ENCODE measurements around the gene LRRC9. TPM values are rescaled to one million over a fixed set of nuclear protein-coding genes. Genes with fewer than 3 reads are reported as not detected.

LRRC9 gene
- total and polyA plus RNA-seq, 2 donors (not counting 3 experiments of a cell fraction or from before 2014, with no cell fraction given) = not detected

- H3K36me3 ChIP-seq (ENCODE audit: control insufficient read depth in 2 of 2, extremely low read depth in 1 of 2, insufficient read depth in 2 of 2, low read length in 2 of 2) = peaks cover 0 to 4% of the 10 kb centered on the region in 2 experiments
- POLR2A ChIA-PET = interaction anchor here (1.1 kb wide), 1 partner anchor 25 kb away, joined by 3 read pairs; no protein-coding TSS in a partner anchor
- H2AFZ ChIP-seq (ENCODE audit: low read depth, low read length) = no peak overlapping the region
- H3K9me3 ChIP-seq (replicated peaks; ENCODE audit: control insufficient read depth, insufficient read depth, low read length) = no peaks in the 10 kb centered on the region
- H3K27ac ChIP-seq (ENCODE audit: insufficient read depth, low read depth, low read length) = peak overlapping the region; percentile 93
- BruUV-seq (replicated peaks) = no TSS peak
- H3K9ac ChIP-seq (replicated peaks; ENCODE audit: extremely low read depth, insufficient read depth, low read length) = peak overlapping the region; percentile 98
- intact Hi-C loops (cut with micrococcal nuclease) = loop anchor here (5.0 kb wide), 3 partner anchors 59 to 611 kb away; partner anchors contain the start of genes JKAMP and L3HYPDH
- TF ChIP-seq JUN (IDR thresholded peaks at IDR 0.05; ENCODE audit: borderline replicate concordance, insufficient read depth, insufficient read length, low read depth) = no peak
- TF ChIP-seq GATA2 (IDR thresholded peaks at IDR 0.05; ENCODE audit: insufficient read depth, insufficient read length, low read depth, low read length) = no peak
- TF ChIP-seq, protein P1, sequence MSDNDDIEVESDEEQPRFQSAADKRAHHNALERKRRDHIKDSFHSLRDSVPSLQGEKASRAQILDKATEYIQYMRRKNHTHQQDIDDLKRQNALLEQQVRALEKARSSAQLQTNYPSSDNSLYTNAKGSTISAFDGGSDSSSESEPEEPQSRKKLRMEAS (IDR thresholded peaks at IDR 0.05; ENCODE audit: insufficient read depth, insufficient read length) = no peak
- TF ChIP-seq, protein P2, sequence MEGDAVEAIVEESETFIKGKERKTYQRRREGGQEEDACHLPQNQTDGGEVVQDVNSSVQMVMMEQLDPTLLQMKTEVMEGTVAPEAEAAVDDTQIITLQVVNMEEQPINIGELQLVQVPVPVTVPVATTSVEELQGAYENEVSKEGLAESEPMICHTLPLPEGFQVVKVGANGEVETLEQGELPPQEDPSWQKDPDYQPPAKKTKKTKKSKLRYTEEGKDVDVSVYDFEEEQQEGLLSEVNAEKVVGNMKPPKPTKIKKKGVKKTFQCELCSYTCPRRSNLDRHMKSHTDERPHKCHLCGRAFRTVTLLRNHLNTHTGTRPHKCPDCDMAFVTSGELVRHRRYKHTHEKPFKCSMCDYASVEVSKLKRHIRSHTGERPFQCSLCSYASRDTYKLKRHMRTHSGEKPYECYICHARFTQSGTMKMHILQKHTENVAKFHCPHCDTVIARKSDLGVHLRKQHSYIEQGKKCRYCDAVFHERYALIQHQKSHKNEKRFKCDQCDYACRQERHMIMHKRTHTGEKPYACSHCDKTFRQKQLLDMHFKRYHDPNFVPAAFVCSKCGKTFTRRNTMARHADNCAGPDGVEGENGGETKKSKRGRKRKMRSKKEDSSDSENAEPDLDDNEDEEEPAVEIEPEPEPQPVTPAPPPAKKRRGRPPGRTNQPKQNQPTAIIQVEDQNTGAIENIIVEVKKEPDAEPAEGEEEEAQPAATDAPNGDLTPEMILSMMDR (IDR thresholded peaks at IDR 0.05; ENCODE audit: extremely low read depth in 1 of 2, insufficient read depth in 1 of 2, low read depth in 1 of 2, low read length in 2 of 2) = no peak
- TF ChIP-seq POLR2AphosphoS5 (IDR thresholded peaks at IDR 0.05; ENCODE audit: insufficient read depth, low read depth, low read length) = no peak
- TF ChIP-seq POLR2A (IDR thresholded peaks at IDR 0.05; ENCODE audit: low read depth, low read length) = no peak
- no peak for TF ChIP-seq MYC (IDR thresholded peaks at IDR 0.05; ENCODE audit: low read depth, low read length)
- no peak for TF ChIP-seq EZH2 (IDR thresholded peaks at IDR 0.05; ENCODE audit: borderline replicate concordance, low read depth, low read length, severe bottlenecking)
- TF ChIP-seq FOS (IDR thresholded peaks at IDR 0.05; ENCODE audit: borderline replicate concordance, insufficient read depth, low read length) = no peak
- peaks cover 57% of the 10 kb centered on the region for H3K79me2 ChIP-seq (ENCODE audit: control insufficient read depth, insufficient read depth, low read length)
- H3K4me1 ChIP-seq (ENCODE audit: control insufficient read depth, extremely low read depth, insufficient read depth, low read length) = peaks cover 25% of the 10 kb centered on the region
- CTCF ChIA-PET = interaction anchor here (1.5 to 2.1 kb wide), 2 partner anchors 8 to 72 kb away, joined by 5 to 8 read pairs; partner anchors contain the start of gene DHRS7
- DNase-seq (ENCODE audit: low read depth, low spot score) = no peak
- no peaks in the 10 kb centered on the region for H3K9me1 ChIP-seq (replicated peaks; ENCODE audit: control insufficient read depth, extremely low read depth, insufficient read depth, low read length)
- H4K20me1 ChIP-seq (replicated peaks; ENCODE audit: control insufficient read depth, extremely low read depth, insufficient read depth, low read length) = no peaks in the 10 kb centered on the region
- dilution Hi-C loops (cut with MboI; ENCODE audit: extremely low pct_ligation_motif_present, low sequenced_read_pairs) = no loop called here
- peak overlapping the region; percentile 97 for H3K4me2 ChIP-seq (ENCODE audit: insufficient read depth, low read length)
- no peaks in the 10 kb centered on the region for H3K27me3 ChIP-seq (ENCODE audit: control insufficient read depth in 2 of 2, insufficient read depth in 2 of 2, low read length in 2 of 2)
- FAIRE-seq = no peak
- H3K4me3 ChIP-seq (replicated peaks in 1 of 3; ENCODE audit: insufficient read depth in 1 of 3, low read depth in 1 of 3, low read length in 3 of 3) = peak overlapping the region; percentile 39 to 86 (median 86)
Measured at GRCh38 chr14:60093080-60093479, 173.1 kb downstream of the LRRC9 start.
